ENCODE results near the gene DDX31. TPM values are rescaled to one million over a fixed set of nuclear protein-coding genes. Genes with fewer than 3 reads are reported as not detected.

DDX31 gene
- total RNA-seq, 1 experiment from 2014 or later, result 28.4 TPM

DNA sequence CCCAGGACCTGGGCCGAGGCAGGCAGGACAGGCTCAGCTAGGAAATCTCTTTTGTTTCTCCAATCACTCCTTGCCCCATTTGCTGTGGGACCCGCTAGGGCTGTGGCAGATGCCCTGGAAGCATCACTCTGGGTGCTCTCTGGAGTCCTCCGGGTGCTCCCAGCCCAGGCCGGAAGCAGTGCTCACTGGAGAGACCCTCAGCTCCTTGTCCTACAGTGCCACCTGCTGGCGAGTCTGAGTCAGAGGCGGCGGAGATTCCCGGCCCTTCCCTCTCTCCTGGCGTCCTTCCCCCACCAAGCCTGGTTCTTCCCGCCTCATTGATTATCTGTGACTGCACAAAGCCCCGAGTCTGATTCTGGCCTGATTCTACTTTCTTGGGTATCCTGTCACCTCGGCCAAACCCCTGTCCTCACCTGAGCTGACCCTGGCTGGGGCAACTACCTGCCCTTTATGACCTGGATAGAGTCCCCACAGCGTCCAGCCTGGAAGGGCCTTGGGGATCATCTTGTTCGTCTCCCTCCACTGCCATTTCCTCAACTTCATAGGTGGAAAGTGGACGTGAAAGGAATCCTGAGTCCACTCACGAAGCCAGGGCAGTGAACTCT, 94.7 kb downstream of the DDX31 start:
- Mint-ChIP-seq H3K4me3 (no peak overlapping the region), H3K4me1 (peaks cover 10 to 21% of the 10 kb centered on the region in 2 experiments), H3K27me3 (ENCODE audit: low read depth) (peaks cover 59% of the 10 kb centered on the region), H3K27ac (no peak overlapping the region), H3K9me3 (no peaks in the 10 kb centered on the region; a peak in 3 of 5 replicates), H3K36me3 (ENCODE audit: insufficient read depth in 1 of 3, low read depth in 3 of 3) (no peaks in the 10 kb centered on the region)
- Histone ChIP-seq H3K4ac (ENCODE audit: low read depth, low read length) (no peak overlapping the region), H2BK15ac (ENCODE audit: low read depth, low read length) (no peak overlapping the region), H2AK5ac (ENCODE audit: insufficient read length, low read length) (no peak overlapping the region), H4K20me1 (ENCODE audit: control insufficient read depth, insufficient read depth, insufficient read length) (no peaks in the 10 kb centered on the region), H3K23me2 (ENCODE audit: insufficient read length, low read depth, low read length, poor library complexity, severe bottlenecking) (peaks cover 4% of the 10 kb centered on the region), H3T11ph (ENCODE audit: low read length) (no peak overlapping the region), H2BK12ac (ENCODE audit: insufficient read length, low read depth, low read length) (no peak overlapping the region), H4K91ac (ENCODE audit: insufficient read length, low read depth, low read length) (no peak overlapping the region), H3K9me3 (ENCODE audit: control insufficient read depth, low read depth, low read length) (no peaks in the 10 kb centered on the region), H3K79me2 (ENCODE audit: insufficient read depth, low read length) (no peaks in the 10 kb centered on the region), H3K79me1 (ENCODE audit: insufficient read depth, low read depth, low read length, poor library complexity, severe bottlenecking) (no peaks in the 10 kb centered on the region), H4K8ac (replicated peaks; ENCODE audit: insufficient read length, low read depth, low read length) (no peak overlapping the region), H3K4me1 (ENCODE audit: insufficient read depth, low read length) (no peaks in the 10 kb centered on the region; the same call in 1 of the 2 replicates), H4K5ac (ENCODE audit: insufficient read length, low read depth, low read length) (no peak overlapping the region), H2BK120ac (ENCODE audit: low read depth, low read length, poor library complexity, severe bottlenecking) (no peak overlapping the region), H3K23ac (ENCODE audit: insufficient read length, low read depth, low read length) (no peak overlapping the region), H3K27me3 (ENCODE audit: insufficient read depth, low read length) (peaks cover 47% of the 10 kb centered on the region), H2AFZ (ENCODE audit: low read length) (no peak overlapping the region), H2BK20ac (ENCODE audit: low read depth, low read length, poor library complexity, severe bottlenecking) (no peak overlapping the region), H3K56ac (ENCODE audit: insufficient read length, low read depth, low read length) (no peak overlapping the region), H3K9ac (ENCODE audit: extremely low read depth, insufficient read length, low read length) (no peak overlapping the region), H2BK5ac (ENCODE audit: insufficient read length, low read length) (no peak overlapping the region), H3K18ac (ENCODE audit: insufficient read length, low read depth, low read length) (no peak overlapping the region), H3K27ac (ENCODE audit: insufficient read length, low read depth, low read length) (no peak overlapping the region), H3K4me2 (ENCODE audit: insufficient read depth, insufficient read length, low read length) (no peak overlapping the region), H3K14ac (ENCODE audit: insufficient read depth, low read length) (no peak overlapping the region)
- TF ChIP-seq, protein P1, sequence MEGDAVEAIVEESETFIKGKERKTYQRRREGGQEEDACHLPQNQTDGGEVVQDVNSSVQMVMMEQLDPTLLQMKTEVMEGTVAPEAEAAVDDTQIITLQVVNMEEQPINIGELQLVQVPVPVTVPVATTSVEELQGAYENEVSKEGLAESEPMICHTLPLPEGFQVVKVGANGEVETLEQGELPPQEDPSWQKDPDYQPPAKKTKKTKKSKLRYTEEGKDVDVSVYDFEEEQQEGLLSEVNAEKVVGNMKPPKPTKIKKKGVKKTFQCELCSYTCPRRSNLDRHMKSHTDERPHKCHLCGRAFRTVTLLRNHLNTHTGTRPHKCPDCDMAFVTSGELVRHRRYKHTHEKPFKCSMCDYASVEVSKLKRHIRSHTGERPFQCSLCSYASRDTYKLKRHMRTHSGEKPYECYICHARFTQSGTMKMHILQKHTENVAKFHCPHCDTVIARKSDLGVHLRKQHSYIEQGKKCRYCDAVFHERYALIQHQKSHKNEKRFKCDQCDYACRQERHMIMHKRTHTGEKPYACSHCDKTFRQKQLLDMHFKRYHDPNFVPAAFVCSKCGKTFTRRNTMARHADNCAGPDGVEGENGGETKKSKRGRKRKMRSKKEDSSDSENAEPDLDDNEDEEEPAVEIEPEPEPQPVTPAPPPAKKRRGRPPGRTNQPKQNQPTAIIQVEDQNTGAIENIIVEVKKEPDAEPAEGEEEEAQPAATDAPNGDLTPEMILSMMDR (conservative IDR thresholded peaks at IDR 0.05), result peak; percentile 95
- DNase-seq, result peak; percentile 88
- WGBS (ENCODE audit: extremely low coverage, insufficient read length, low lambda C conversion rate), result no CpG with 5 or more reads among the region's 16 CpGs
